HG03457 (cell line): ENCODE measurements around the gene ZYX.

Source experiments
- ATAC-seq: cut with Tn5 transposase; IDR thresholded peaks from one replicate; pipeline ENCODE4 v1.9.1; 2021; ENCODE audit warnings: moderate number of reproducible peaks; ENCODE audit not compliant: unreplicated experiment

Gene ZYX

GRCh38 chr7:143362131-143363015 lies 18.8 kb upstream of the ZYX start, which contains the start of gene FAM131B:
TSS of gene FAM131B (minus strand) at chr7:143362713. CDS start at chr7:143362603, 110 bp downstream.
- ATAC-seq = no peak

DNA sequence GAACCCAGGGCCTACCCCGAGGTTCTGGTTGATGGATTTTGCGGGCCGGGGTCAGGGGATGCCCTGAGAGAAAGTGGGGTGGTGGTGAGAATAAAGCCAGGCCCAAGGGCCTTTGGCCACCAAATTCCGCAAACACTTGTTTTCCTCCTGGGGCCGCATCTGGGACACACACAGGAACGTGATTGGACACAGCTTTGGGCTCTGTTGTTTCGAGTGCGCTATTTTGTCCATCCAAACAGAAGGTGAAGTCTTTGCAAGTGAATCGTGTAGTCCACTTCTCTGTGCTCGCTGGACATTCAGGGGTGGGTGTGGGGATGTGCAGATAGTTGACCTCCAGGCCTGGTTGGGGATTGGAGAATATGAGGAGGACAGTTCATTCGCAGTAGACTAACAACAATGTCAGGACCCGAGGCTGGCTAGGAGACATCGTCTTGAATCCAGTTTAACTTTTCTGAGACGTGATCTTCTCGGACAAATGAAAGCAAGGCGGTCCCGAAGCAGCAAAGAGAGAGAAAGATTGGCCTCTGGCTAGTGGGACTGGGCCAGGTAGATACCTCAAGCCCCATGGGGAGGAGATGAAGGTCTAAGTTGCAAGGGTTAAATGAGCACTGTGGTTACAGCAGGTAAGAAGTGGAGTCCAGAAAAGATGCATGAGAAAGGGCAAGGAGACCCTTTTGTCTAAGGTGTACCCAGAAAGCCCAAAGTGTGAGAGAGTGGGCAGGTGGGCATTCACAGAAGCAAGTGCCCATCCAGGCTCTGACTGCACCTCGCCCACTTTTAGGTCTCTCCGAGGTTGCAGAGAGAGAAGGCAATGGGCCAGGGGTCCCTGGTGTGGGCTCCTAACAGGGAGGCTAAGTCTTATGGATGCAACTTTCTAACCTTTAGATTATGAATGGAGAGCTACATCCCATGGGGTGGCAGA lies 17.9 kb upstream of the ZYX start:
- no peak for ATAC-seq

GRCh38 chr7:143367972-143368371 lies 13.2 kb upstream of the ZYX start:
- no peak for ATAC-seq

GRCh38 chr7:143368387-143368786 lies 12.8 kb upstream of the ZYX start:
- no peak for ATAC-seq

GRCh38 chr7:143369678-143370651 lies 11.2 kb upstream of the ZYX start:
- no peak for ATAC-seq

DNA sequence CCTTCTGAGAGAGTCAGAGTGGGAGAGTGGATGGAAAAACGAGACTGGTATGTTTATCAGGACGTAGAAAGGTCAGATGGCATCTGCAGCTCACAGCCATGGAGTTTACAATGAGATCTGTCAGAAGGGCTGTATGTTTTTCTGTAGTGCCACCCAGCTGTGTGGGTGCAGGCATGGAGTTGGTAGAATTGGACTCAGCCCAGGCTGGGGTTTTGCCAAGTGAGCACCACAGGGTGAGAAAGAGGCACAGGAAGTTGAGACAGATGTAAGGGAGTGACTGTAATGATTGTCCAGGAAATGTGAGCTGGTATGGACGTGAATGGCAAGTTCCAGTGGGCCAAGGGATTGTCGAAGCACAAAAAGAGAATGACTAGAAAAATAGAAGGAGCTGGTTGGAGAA lies 9.1 kb upstream of the ZYX start:
- ATAC-seq = no peak

DNA sequence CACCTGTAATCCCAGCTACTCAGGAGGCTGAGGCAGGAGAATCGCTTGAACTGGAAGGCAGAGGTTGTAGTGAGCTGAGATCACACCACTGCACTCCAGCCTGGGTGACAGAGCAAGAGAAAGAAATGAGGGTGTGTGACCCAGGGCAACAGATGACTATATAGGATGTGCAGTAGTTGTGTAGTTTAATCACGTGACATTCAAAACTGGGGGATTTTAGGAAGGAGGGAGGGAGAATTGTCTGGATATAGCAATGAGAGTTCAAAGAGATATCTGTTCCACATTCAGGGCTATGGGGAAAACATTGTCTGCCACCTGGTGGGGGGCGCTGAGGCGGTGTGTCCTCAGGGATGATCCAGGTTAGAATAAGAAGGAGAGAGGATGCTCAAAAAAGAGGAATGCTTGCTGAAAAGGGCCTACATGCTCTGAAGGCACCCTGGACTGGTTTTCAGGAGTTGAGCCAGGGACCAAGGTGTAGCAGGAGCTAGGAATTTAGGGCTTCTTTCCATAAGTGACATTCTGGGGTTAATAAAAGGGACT lies 7.8 kb upstream of the ZYX start:
- ATAC-seq = no peak

GRCh38 chr7:143374561-143374960 lies 6.6 kb upstream of the ZYX start:
- ATAC-seq = no peak

- ATAC-seq = no peak
These were observed 5.7 kb upstream of the ZYX start for GRCh38 chr7:143375298-143376034.

GRCh38 chr7:143376396-143376795 lies 4.7 kb upstream of the ZYX start:
- ATAC-seq = no peak

GRCh38 chr7:143379611-143380259 lies 1.4 kb upstream of the ZYX start:
- no peak for ATAC-seq

DNA sequence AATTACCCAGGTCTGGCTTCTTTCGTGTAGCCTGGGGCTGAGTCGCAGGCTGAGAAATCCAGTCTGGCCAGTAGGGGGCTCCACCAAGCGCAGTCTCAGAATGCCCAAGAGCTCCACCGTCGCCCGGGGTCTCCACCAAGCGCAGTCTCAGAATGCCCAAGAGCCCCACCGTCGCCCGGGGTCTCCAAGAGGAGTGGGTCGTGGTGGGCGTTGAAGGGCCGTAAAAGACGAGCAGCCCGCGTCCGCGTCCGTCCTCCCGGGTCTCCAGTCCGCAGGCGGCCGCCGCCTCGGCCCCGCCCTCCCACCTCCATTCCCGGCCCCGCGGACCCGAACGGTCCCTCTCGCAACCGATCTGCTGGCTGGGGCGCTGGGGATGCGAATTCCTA lies 892 bp upstream of the ZYX start:
- peak; percentile 40 for ATAC-seq

GRCh38 chr7:143381427-143382125 lies 431 bp downstream of the ZYX start:
- ATAC-seq = peak; percentile 7

DNA sequence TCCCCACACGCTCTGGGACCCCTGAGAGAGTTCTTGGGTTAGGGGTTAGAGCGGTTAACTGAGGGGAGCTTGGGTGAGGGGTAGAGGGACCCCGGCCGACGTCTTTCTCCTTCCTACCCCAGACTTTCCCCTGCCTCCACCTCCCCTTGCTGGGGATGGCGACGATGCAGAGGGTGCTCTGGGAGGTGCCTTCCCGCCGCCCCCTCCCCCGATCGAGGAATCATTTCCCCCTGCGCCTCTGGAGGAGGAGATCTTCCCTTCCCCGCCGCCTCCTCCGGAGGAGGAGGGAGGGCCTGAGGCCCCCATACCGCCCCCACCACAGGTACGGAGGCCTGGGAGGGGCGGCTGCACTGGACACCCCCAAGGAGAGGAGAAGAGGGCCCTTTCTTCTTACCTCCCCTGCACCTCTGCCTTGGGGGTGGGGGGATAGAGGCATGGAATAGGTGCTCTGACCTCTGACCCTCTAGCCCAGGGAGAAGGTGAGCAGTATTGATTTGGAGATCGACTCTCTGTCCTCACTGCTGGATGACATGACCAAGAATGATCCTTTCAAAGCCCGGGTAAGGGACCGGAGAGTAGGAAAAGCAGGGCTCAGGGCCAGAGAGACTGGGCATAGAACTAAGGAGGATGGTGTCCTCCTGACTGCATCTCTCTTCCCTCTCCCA lies 1.1 kb downstream of the ZYX start:
- no peak for ATAC-seq

DNA sequence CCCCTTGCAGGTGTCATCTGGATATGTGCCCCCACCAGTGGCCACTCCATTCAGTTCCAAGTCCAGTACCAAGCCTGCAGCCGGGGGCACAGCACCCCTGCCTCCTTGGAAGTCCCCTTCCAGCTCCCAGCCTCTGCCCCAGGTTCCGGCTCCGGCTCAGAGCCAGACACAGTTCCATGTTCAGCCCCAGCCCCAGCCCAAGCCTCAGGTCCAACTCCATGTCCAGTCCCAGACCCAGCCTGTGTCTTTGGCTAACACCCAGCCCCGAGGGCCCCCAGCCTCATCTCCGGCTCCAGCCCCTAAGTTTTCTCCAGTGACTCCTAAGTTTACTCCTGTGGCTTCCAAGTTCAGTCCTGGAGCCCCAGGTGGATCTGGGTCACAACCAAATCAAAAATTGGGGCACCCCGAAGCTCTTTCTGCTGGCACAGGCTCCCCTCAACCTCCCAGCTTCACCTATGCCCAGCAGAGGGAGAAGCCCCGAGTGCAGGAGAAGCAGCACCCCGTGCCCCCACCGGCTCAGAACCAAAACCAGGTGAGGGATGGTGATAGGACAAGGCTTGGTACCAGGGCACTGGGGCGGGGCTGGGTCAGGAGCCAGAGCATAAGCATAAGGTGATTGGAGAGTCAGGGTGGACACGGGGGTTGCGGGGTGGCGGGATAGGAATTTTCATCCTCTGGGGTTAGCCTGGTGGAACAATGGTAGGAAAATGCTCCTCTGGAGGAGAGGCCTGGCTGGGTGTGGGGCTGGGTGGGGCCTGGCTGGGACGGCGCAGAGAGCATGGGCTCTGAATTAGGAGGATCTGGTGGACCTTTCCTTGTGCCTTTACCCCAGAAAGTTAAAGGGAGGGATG lies 1.9 kb downstream of the ZYX start:
- no peak for ATAC-seq

- no peak for ATAC-seq
These were observed 2.5 kb downstream of the ZYX start for GRCh38 chr7:143383642-143383957.

DNA sequence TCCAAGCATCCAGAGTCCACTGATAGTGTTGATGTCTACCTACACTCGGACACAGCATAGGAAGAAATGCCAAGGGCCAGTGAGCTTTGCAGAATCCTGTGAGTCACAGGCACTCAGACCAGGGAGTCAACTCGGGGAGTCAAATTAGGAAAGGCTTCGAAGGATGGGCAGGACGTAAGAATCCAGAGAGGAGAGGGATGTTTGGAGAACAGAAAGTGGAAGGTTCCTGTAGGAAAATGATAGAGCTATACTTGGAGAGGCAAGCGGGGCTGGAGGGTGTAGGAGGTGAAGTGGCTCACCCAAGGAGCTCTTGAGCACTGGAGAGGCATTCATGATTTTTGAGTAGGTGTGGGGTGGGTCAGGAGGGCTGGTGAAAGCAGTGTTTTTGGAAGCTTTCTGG lies 3.0 kb downstream of the ZYX start:
- ATAC-seq = no peak
